H1 (cell line): ENCODE results near the gene TSPAN9. TPM values are rescaled to one million over a fixed set of nuclear protein-coding genes. Genes with fewer than 3 reads are reported as not detected.

Experiments used
- CTCF ChIA-PET: fragments of 300-600 bp; sonication (Branson Sonifier 250); formaldehyde crosslinking; loops from one replicate; lab custom pipeline; 2021; ENCODE audit not compliant: partially characterized antibody; lab: Charles Lee
- POLR2A ChIA-PET: fragments of 300-600 bp; sonication (Branson Sonifier 250); formaldehyde crosslinking; loops from one replicate; lab custom pipeline; 2021; ENCODE audit warnings: inconsistent platforms; ENCODE audit not compliant: partially characterized antibody; lab: Charles Lee
- DNase-seq, 2 experiments: peaks; one replicate each; pipeline versions ENCODE4 v3.0.0 to v3.0.0-alpha.2; 2010 to 2022; ENCODE audit warnings: low spot score in 2 of 2, low read depth in 1 of 2, mixed read lengths in 1 of 2
- FAIRE-seq: peaks from 2 replicates; lab custom pipeline; 2011; peaks lifted over from hg19 to GRCh38; lab: Jason Lieb, UNC
- H2AFZ ChIP-seq: 2 replicates; pipeline ENCODE4 v1.8.1; 2012; ENCODE audit warnings: low read length, inconsistent platforms
- H2AK5ac ChIP-seq: 2 replicates; pipeline ENCODE4 v1.6.1; 2013; ENCODE audit warnings: low read depth, low read length
- H2BK120ac ChIP-seq: replicated peaks from 2 replicates; pipeline ENCODE3; 2013; ENCODE audit warnings: low read depth, low read length, inconsistent platforms
- H2BK12ac ChIP-seq: 2 replicates; pipeline ENCODE4 v1.6.1; 2013; ENCODE audit warnings: low read depth, low read length
- H2BK15ac ChIP-seq: 2 replicates; pipeline ENCODE4 v1.6.1; 2013; ENCODE audit warnings: low read length
- H2BK20ac ChIP-seq: 2 replicates; pipeline ENCODE4 v1.6.1; 2013; ENCODE audit warnings: low read length
- H2BK5ac ChIP-seq: 2 replicates; pipeline ENCODE4 v1.6.1; 2013; ENCODE audit warnings: low read depth, low read length
- H3K14ac ChIP-seq: 2 replicates; pipeline ENCODE4 v1.6.1; 2013; ENCODE audit warnings: inconsistent platforms; ENCODE audit not compliant: insufficient read length
- H3K18ac ChIP-seq: 2 replicates; pipeline ENCODE4 v1.6.1; 2013; ENCODE audit warnings: low read length; ENCODE audit errors: extremely low read depth
- H3K23ac ChIP-seq: 2 replicates; pipeline ENCODE4 v1.6.1; 2013; ENCODE audit warnings: inconsistent platforms; ENCODE audit not compliant: insufficient read length
- H3K23me2 ChIP-seq: 2 replicates; pipeline ENCODE4 v1.6.1; 2013; ENCODE audit warnings: low read depth, low read length
- H3K27ac ChIP-seq: 2 replicates; pipeline ENCODE4 v1.6.1; 2011; ENCODE audit warnings: low read depth, low read length, inconsistent platforms
- H3K27me3 ChIP-seq, 4 experiments: replicated peaks in 1 of 4; 1 replicate in 1 of 4; 2 replicates in 3 of 4; pipeline versions ENCODE4 v1.6.1 to v1.8.1; 2011 to 2013; ENCODE audit warnings: low read length in 3 of 4, mild to moderate bottlenecking in 3 of 4, inconsistent platforms in 2 of 4, mixed read lengths in 2 of 4, moderate library complexity in 1 of 4; ENCODE audit not compliant: control insufficient read depth in 3 of 4, insufficient read depth in 3 of 4; ENCODE audit errors: extremely low read depth in 1 of 4
- H3K36me3 ChIP-seq, 4 experiments: 2 replicates each; pipeline versions ENCODE4 v1.6.1 to v1.8.1; 2011 to 2013; ENCODE audit warnings: mild to moderate bottlenecking in 4 of 4, low read length in 3 of 4, moderate library complexity in 2 of 4, control low read depth in 1 of 4, inconsistent platforms in 1 of 4; ENCODE audit not compliant: insufficient read depth in 4 of 4, control insufficient read depth in 2 of 4
- H3K4ac ChIP-seq: replicated peaks from 2 replicates; pipeline ENCODE3; 2013; ENCODE audit warnings: low read length, low read depth, mixed read lengths, inconsistent platforms; ENCODE audit not compliant: insufficient read length
- H3K4me1 ChIP-seq, 4 experiments: replicated peaks in 1 of 4; 1 replicate in 1 of 4; 2 replicates in 3 of 4; pipeline versions ENCODE4 v1.6.1 to v1.8.1; 2011 to 2013; ENCODE audit warnings: low read length in 3 of 4, inconsistent platforms in 2 of 4, mixed read lengths in 1 of 4; ENCODE audit not compliant: insufficient read depth in 4 of 4, control insufficient read depth in 3 of 4
- H3K4me2 ChIP-seq, 2 experiments: 2 replicates each; pipeline versions ENCODE4 v1.6.1 to v1.8.1; 2011 to 2013; ENCODE audit warnings: low read depth in 2 of 2, low read length in 2 of 2, control low read depth in 1 of 2, inconsistent platforms in 1 of 2, mild to moderate bottlenecking in 1 of 2; ENCODE audit not compliant: insufficient read depth in 1 of 2
- H3K4me3 ChIP-seq, 4 experiments: fragments of 200-600, 300-600 bp in 1 of 4; sonication (generic), shearing (Covaris generic), sonication (Bioruptor Twin) in 1 of 4; 2 replicates each; pipeline versions ENCODE4 v1.5.1 to v1.8.1; 2011 to 2016; ENCODE audit warnings: low read length in 4 of 4, low read depth in 3 of 4, control low read depth in 2 of 4, inconsistent platforms in 2 of 4, mild to moderate bottlenecking in 2 of 4, mixed read lengths in 1 of 4, moderate library complexity in 1 of 4; ENCODE audit not compliant: insufficient read depth in 2 of 4; ENCODE audit errors: extremely low read depth in 1 of 4
- H3K56ac ChIP-seq: replicated peaks from 2 replicates; pipeline ENCODE3; 2013; ENCODE audit warnings: low read depth, mild to moderate bottlenecking, mixed read lengths, low read length, inconsistent platforms; ENCODE audit not compliant: insufficient read length
- H3K79me1 ChIP-seq: 2 replicates; pipeline ENCODE4 v1.6.1; 2013; ENCODE audit warnings: low read depth, low read length, control low read depth
- H3K79me2 ChIP-seq, 2 experiments: 2 replicates each; pipeline versions ENCODE4 v1.6.1 to v1.8.1; 2012 to 2013; ENCODE audit warnings: low read length in 2 of 2, mild to moderate bottlenecking in 2 of 2, inconsistent platforms in 1 of 2; ENCODE audit not compliant: insufficient read depth in 2 of 2, control insufficient read depth in 1 of 2
- H3K9ac ChIP-seq, 4 experiments: replicated peaks in 1 of 4; 1 replicate in 1 of 4; 2 replicates in 3 of 4; pipeline versions ENCODE4 v1.6.1 to v1.8.1; 2011 to 2013; ENCODE audit warnings: low read depth in 3 of 4, low read length in 3 of 4, control low read depth in 2 of 4, mild to moderate bottlenecking in 2 of 4, moderate library complexity in 2 of 4, inconsistent platforms in 1 of 4; ENCODE audit errors: extremely low read depth in 1 of 4
- H3K9me3 ChIP-seq, 2 experiments: 2 replicates each; pipeline versions ENCODE4 v1.6.1 to v1.8.1; 2012 to 2013; ENCODE audit warnings: mild to moderate bottlenecking in 2 of 2, moderate library complexity in 2 of 2, control low read depth in 1 of 2, inconsistent platforms in 1 of 2, low read depth in 1 of 2, low read length in 1 of 2, mixed read lengths in 1 of 2; ENCODE audit not compliant: insufficient read depth in 2 of 2
- H4K20me1 ChIP-seq, 2 experiments: replicated peaks in 1 of 2; 2 replicates each; pipeline versions ENCODE3 to v1.8.1; 2011 to 2013; ENCODE audit warnings: inconsistent platforms in 2 of 2, low read length in 2 of 2, mild to moderate bottlenecking in 1 of 2; ENCODE audit not compliant: insufficient read depth in 2 of 2, control insufficient read depth in 1 of 2
- H4K5ac ChIP-seq: 2 replicates; pipeline ENCODE4 v1.6.1; 2013; ENCODE audit warnings: low read length, low read depth, mixed read lengths, inconsistent platforms; ENCODE audit not compliant: insufficient read length
- H4K8ac ChIP-seq: 2 replicates; pipeline ENCODE4 v1.8.0; 2013; ENCODE audit warnings: mild to moderate bottlenecking, moderate library complexity, low read length, inconsistent platforms; ENCODE audit not compliant: insufficient read depth; ENCODE audit errors: extremely low read depth
- H4K91ac ChIP-seq: replicated peaks from 2 replicates; pipeline ENCODE3; 2013; ENCODE audit warnings: low read length, mixed read lengths, inconsistent platforms; ENCODE audit not compliant: insufficient read length
- EGR1 ChIP-seq: IDR thresholded peaks from 2 replicates; pipeline ENCODE4 v1.6.1; 2011; ENCODE audit warnings: low read depth, low read length, borderline replicate concordance
- POLR2A ChIP-seq, 2 experiments: IDR thresholded peaks; 1 replicate in 1 of 2; 2 replicates in 1 of 2; pipeline ENCODE4 v1.6.1; 2011; ENCODE audit warnings: low read depth in 2 of 2, low read length in 2 of 2, mild to moderate bottlenecking in 2 of 2; ENCODE audit errors: control extremely low read depth in 1 of 2
- WGBS, 2 experiments: shearing (Covaris generic) in 1 of 2; methylation state at CpG; one replicate each; pipeline versions ENCODE4 v1.1.6 to v1.1.7; 2013 to 2015; ENCODE audit warnings: low lambda C conversion rate in 2 of 2, mixed read lengths in 2 of 2, inconsistent platforms in 1 of 2, low coverage in 1 of 2, missing lambda C conversion rate in 1 of 2; ENCODE audit not compliant: insufficient replicate concordance in 2 of 2, insufficient coverage in 1 of 2, insufficient read length in 1 of 2; ENCODE audit errors: extremely low coverage in 1 of 2, missing lambda C conversion rate in 1 of 2; 5-methylcytosine and 5-hydroxymethylcytosine counted together
- polyA plus RNA-seq, 7 experiments: library from polyadenylated mRNA; depleted of rRNA in 3 of 7; stranded (reverse) in 5 of 7; unstranded in 2 of 7; fragments of >200 nt in 5 of 7; fragments of 200-250 nt in 2 of 7; gene quantifications; 1 replicate in 5 of 7; 2 replicates in 1 of 7; 4 replicates in 1 of 7; pipeline versions ENCODE4 v1.2.1 to v1.2.3, GENCODE V29; 2011 to 2013; ENCODE audit warnings: missing spikeins in 2 of 7, mixed read lengths in 2 of 7
- total RNA-seq: library from RNA; stranded (reverse); fragmentation: NEBNext Ultra II Directional; extraction: Animal tissue kit (Norgen Biotek cat#: 25700); gene quantifications from 2 replicates; pipeline ENCODE4 v1.2.1, GENCODE V29; 2021

TSPAN9 gene
- total and polyA plus RNA-seq, 2 of the 8 experiments (the other 6 are each of a cell fraction or from before 2014, with no cell fraction given): 11.5 to 29.1 TPM

- H4K5ac ChIP-seq: no peak overlapping the region
- no peak overlapping the region for H4K91ac ChIP-seq
- no peak overlapping the region for H3K27ac ChIP-seq
- POLR2A ChIA-PET: interaction anchor here (1.2 kb wide), 1 partner anchor 13 kb away, joined by 3 read pairs; no protein-coding TSS in a partner anchor
- no peak overlapping the region for H2BK120ac ChIP-seq
- FAIRE-seq (no peak), DNase-seq (no peak)
- H2AFZ ChIP-seq: no peak overlapping the region
- H3K27me3 ChIP-seq: no peaks in the 10 kb centered on the region; a peak in 1 of 7 replicates
- H4K8ac ChIP-seq: no peak overlapping the region
- no peak overlapping the region for H3K14ac ChIP-seq
- H3K9me3 ChIP-seq: no peaks in the 10 kb centered on the region
- no peak overlapping the region for H2BK5ac ChIP-seq
- no peaks in the 10 kb centered on the region for H3K23me2 ChIP-seq
- no peak overlapping the region for H3K4me3 ChIP-seq
- WGBS, 2 experiments: 69% methylated on average over 9 of the region's 9 CpGs; no CpG with 5 or more reads in 1 of the 2 experiments
- H3K79me2 ChIP-seq: no peaks in the 10 kb centered on the region
- H2AK5ac ChIP-seq: no peak overlapping the region
- no peak overlapping the region for H3K18ac ChIP-seq
- CTCF ChIA-PET: interaction anchor here (0.8 to 12.7 kb wide), 8 partner anchors 12 to 98 kb away, joined by 3 to 83 read pairs (median 5); no protein-coding TSS in a partner anchor
- H3K79me1 ChIP-seq: peaks cover 2% of the 10 kb centered on the region
- no peak overlapping the region for H3K4me2 ChIP-seq
- peaks cover 0 to 3% (median under 1%) of the 10 kb centered on the region in 4 experiments; a peak in 3 of 7 replicates for H3K4me1 ChIP-seq
- H2BK12ac ChIP-seq: no peak overlapping the region
- H3K56ac ChIP-seq: no peak overlapping the region
- H4K20me1 ChIP-seq: peaks cover 0 to 3% of the 10 kb centered on the region in 2 experiments
- no peak overlapping the region for H3K9ac ChIP-seq
- H3K36me3 ChIP-seq: no peaks in the 10 kb centered on the region
- no peak overlapping the region for H3K4ac ChIP-seq
- H3K23ac ChIP-seq: no peak overlapping the region
- H2BK15ac ChIP-seq: no peak overlapping the region
- H2BK20ac ChIP-seq: no peak overlapping the region
- TF ChIP-seq POLR2A (IDR thresholded peaks at IDR 0.05; ENCODE audit: control extremely low read depth in 1 of 2, low read depth in 2 of 2, low read length in 2 of 2) (no peak), EGR1 (no peak)
Measured at GRCh38 chr12:3190101-3190500, 112.9 kb downstream of the TSPAN9 start.
